ENCODE results near the gene IGF2BP2.

GRCh38 chr3:185754920-185755319, 69.9 kb downstream of the IGF2BP2 start:
- no peak for TF ChIP-seq CTCF (IDR thresholded peaks at IDR 0.05)
- no peak for TF ChIP-seq POLR2A (IDR thresholded peaks at IDR 0.05)

All from testis (tissue), 2 donors.